ENCODE measurements around the gene KRTAP3-3. TPM values are rescaled to one million over a fixed set of nuclear protein-coding genes. Genes with fewer than 3 reads are reported as not detected.

The KRTAP3-3 gene
- total RNA-seq, result not detected in 2 replicates

GRCh38 chr17:40993839-40994238, at the start of gene KRTAP3-3:
Gene KRTAP3-3 (minus strand): TSS chr17:40994164. CDS start chr17:40994097, 67 bp downstream.

GRCh38 chr17:41040783-41041571, 47.0 kb upstream of the KRTAP3-3 start, which contains the start of gene KRTAP1-1:
Gene KRTAP1-1 (minus strand): TSS chr17:41041450. CDS start chr17:41041397, 53 bp downstream.

GRCh38 chr17:41034346-41034935, 40.5 kb upstream of the KRTAP3-3 start, which contains the start of gene KRTAP1-3:
Gene KRTAP1-3 (minus strand): TSS chr17:41034874. CDS start chr17:41034821, 53 bp downstream.

GRCh38 chr17:41029633-41030245, 35.8 kb upstream of the KRTAP3-3 start, which contains the start of gene KRTAP1-4:
Gene KRTAP1-4 (minus strand): TSS chr17:41030195. CDS start chr17:41030078, 117 bp downstream.

GRCh38 chr17:41026715-41027471, 32.9 kb upstream of the KRTAP3-3 start, which contains the start of gene KRTAP1-5:
Gene KRTAP1-5 (minus strand): TSS chr17:41027208. CDS start chr17:41027155, 53 bp downstream.

GRCh38 chr17:41008811-41009210, 14.8 kb upstream of the KRTAP3-3 start, which contains the start of gene KRTAP3-1:
Gene KRTAP3-1 (minus strand): TSS chr17:41009128. CDS start chr17:41009074, 54 bp downstream.

GRCh38 chr17:40999563-40999962, 5.6 kb upstream of the KRTAP3-3 start, which contains the start of gene KRTAP3-2:
Gene KRTAP3-2 (minus strand): TSS chr17:40999906. CDS start chr17:40999853, 53 bp downstream.

GRCh38 chr17:40984226-40984625, 9.7 kb downstream of the KRTAP3-3 start, which contains the start of gene KRT40:
Gene KRT40 (minus strand): TSS chr17:40984326. CDS start chr17:40984273, 53 bp downstream.

GRCh38 chr17:40966848-40967247, 27.1 kb downstream of the KRTAP3-3 start, which contains the start of gene KRT39:
Gene KRT39 (minus strand): TSS chr17:40966948. CDS start chr17:40966856, 92 bp downstream.

Other genes starting within 250 kb of the KRTAP3-3 start
- gene KRT25, start 238.8 kb downstream of the KRTAP3-3 start, total RNA-seq, result not detected in 2 replicates
- gene KRT26, start 222.0 kb downstream of the KRTAP3-3 start, total RNA-seq, result not detected in 2 replicates
- gene KRT27, start 211.6 kb downstream of the KRTAP3-3 start, total RNA-seq, result not detected in 2 replicates
- not detected in 2 replicates for gene KRT28, start 194.2 kb downstream of the KRTAP3-3 start, total RNA-seq
- gene KRT10, start 171.6 kb downstream of the KRTAP3-3 start, total RNA-seq, result 2.3 and 4.0 TPM in 2 replicates
- under 0.01 TPM in 1 of 2 replicates, not detected in the other for gene KRT12, start 126.9 kb downstream of the KRTAP3-3 start, total RNA-seq
- gene KRT20, start 108.9 kb downstream of the KRTAP3-3 start, total RNA-seq, result 0.22 TPM in 1 of 2 replicates, not detected in the other
- gene KRT23, start 56.5 kb downstream of the KRTAP3-3 start, total RNA-seq, result 0.50 and 0.55 TPM in 2 replicates
- 0.11 TPM in 1 of 2 replicates, not detected in the other for gene KRT39, start 27.2 kb downstream of the KRTAP3-3 start, total RNA-seq
- gene KRT40, start 9.8 kb downstream of the KRTAP3-3 start, total RNA-seq, result not detected in 2 replicates
- gene KRTAP3-2, start 5.7 kb upstream of the KRTAP3-3 start, total RNA-seq, result not detected in 2 replicates
- not detected in 2 replicates for gene KRTAP3-1, start 15.0 kb upstream of the KRTAP3-3 start, total RNA-seq
- gene KRTAP1-5, start 33.0 kb upstream of the KRTAP3-3 start, total RNA-seq, result 32.6 and 54.1 TPM in 2 replicates
- not detected in 2 replicates for gene KRTAP1-4, start 36.0 kb upstream of the KRTAP3-3 start, total RNA-seq
- gene KRTAP1-3, start 40.7 kb upstream of the KRTAP3-3 start, total RNA-seq, result not detected in 2 replicates
- 0.55 and 0.87 TPM in 2 replicates for gene KRTAP1-1, start 47.3 kb upstream of the KRTAP3-3 start, total RNA-seq
- gene KRTAP2-1, start 53.2 kb upstream of the KRTAP3-3 start, total RNA-seq, result not detected in 2 replicates
- gene KRTAP2-2, start 61.1 kb upstream of the KRTAP3-3 start, total RNA-seq, result not detected in 2 replicates
- gene KRTAP2-3, start 66.0 kb upstream of the KRTAP3-3 start, total RNA-seq, result 0.12 and 1.00 TPM in 2 replicates
- gene KRTAP2-4, start 71.7 kb upstream of the KRTAP3-3 start, total RNA-seq, result not detected in 2 replicates
- gene KRTAP4-7, start 90.0 kb upstream of the KRTAP3-3 start, total RNA-seq, result not detected in 2 replicates
- gene KRTAP4-8, start 104.0 kb upstream of the KRTAP3-3 start, total RNA-seq, result not detected in 2 replicates
- not detected in 2 replicates for gene KRTAP4-16, start 108.0 kb upstream of the KRTAP3-3 start, total RNA-seq
- 0.12 TPM in 1 of 2 replicates, not detected in the other for gene KRTAP4-9, start 111.2 kb upstream of the KRTAP3-3 start, total RNA-seq
- gene KRTAP4-11, start 124.2 kb upstream of the KRTAP3-3 start, total RNA-seq, result not detected in 2 replicates
- not detected in 2 replicates for gene KRTAP4-12, start 130.0 kb upstream of the KRTAP3-3 start, total RNA-seq
- not detected in 2 replicates for gene KRTAP4-6, start 146.4 kb upstream of the KRTAP3-3 start, total RNA-seq
- gene KRTAP4-5, start 155.7 kb upstream of the KRTAP3-3 start, total RNA-seq, result not detected in 2 replicates
- not detected in 2 replicates for gene KRTAP4-4, start 166.6 kb upstream of the KRTAP3-3 start, total RNA-seq
- gene KRTAP4-3, start 174.1 kb upstream of the KRTAP3-3 start, total RNA-seq, result not detected in 2 replicates
- gene KRTAP4-2, start 184.1 kb upstream of the KRTAP3-3 start, total RNA-seq, result not detected in 2 replicates
- gene KRTAP4-1, start 190.7 kb upstream of the KRTAP3-3 start, total RNA-seq, result 0.11 TPM in 1 of 2 replicates, not detected in the other
- not detected in 2 replicates for gene KRTAP9-1, start 195.7 kb upstream of the KRTAP3-3 start, total RNA-seq
- not detected in 2 replicates for gene KRTAP9-2, start 232.5 kb upstream of the KRTAP3-3 start, total RNA-seq
- not detected in 2 replicates for gene KRTAP9-3, start 238.3 kb upstream of the KRTAP3-3 start, total RNA-seq
- gene KRTAP9-8, start 243.8 kb upstream of the KRTAP3-3 start, total RNA-seq, result not detected in 2 replicates